ELR (cell line): ENCODE data around the gene MAGEA6.
"Not testable (repeated sequence)": the region's sequence is repeated elsewhere in the genome, so short reads cannot be mapped to it uniquely, and the experiment has no call there.

Experiments used
- DNase-seq: peaks from one replicate; pipeline ENCODE4 v3.0.0-alpha.2; 2015; ENCODE audit warnings: low read depth

MAGEA6 gene

GRCh38 chrX:152769549-152770289 lies at the start of gene MAGEA6:
Gene MAGEA6, minus strand, starts transcription at chrX:152769689. Its CDS starts 2,039 bp downstream, at chrX:152767650.
- not testable (repeated sequence) for DNase-seq

DNA sequence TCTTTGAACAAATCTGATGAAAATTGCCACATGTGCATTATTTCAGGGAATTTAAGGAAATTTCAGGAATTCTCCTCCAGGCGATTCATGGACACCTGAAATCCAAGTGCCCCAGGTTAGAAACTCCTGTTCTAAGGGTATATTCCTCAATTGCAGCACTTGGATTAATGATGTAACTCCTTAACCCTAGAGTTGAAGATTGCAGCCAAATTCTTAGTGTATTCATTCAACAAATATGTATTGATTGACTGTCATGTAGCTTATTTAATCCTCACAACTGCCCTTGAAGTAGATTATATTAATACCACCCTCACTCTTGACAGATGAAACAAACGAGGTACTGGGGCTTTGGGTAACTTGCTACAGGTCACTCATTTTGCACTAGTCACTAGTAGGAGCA lies 49.8 kb upstream of the MAGEA6 start:
- DNase-seq, result peak; percentile 38

DNA sequence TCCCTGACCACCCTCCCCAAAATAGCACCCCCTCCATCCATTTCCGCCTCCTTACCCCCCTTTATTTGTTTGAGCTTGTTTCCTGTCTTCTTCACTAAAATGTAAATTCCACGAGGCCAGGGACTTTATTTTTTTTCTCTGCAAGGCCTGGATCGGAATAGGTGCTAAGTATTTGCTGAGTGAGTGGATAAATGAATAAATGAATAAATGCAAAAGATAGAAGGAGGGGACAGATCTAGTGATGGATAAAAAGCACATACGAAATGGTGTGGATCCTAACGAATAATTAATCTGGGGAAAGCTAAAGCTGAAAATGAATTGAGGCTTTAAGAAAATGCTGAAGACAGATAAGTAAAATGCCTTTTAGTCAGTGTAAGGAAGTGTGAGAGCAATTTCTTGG lies 48.9 kb upstream of the MAGEA6 start:
- DNase-seq, result no peak

- DNase-seq, result peak; percentile 70
Measured at GRCh38 chrX:152817078-152817764, 47.7 kb upstream of the MAGEA6 start.

DNA sequence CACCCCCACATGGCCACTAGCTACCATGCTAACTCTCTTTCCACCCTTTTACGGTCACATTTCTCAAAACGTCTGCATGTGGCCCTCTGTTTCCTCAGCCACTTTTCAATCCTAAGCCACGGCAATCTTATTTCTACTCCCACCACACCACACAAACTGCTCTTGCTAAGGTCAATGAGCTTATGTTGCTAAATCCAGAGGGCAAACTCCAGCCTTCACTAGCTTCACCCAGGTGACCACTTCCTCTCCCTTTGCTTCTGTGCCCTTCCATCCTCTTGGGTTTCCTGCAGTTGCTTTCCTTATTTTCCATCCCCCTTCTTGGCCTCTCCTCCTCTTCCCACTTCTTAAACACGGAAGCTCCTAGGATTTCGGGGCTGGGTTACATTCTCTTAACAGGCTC lies 44.6 kb upstream of the MAGEA6 start:
- no peak for DNase-seq

GRCh38 chrX:152813206-152813605 lies 43.7 kb upstream of the MAGEA6 start:
- DNase-seq, result no peak

DNA sequence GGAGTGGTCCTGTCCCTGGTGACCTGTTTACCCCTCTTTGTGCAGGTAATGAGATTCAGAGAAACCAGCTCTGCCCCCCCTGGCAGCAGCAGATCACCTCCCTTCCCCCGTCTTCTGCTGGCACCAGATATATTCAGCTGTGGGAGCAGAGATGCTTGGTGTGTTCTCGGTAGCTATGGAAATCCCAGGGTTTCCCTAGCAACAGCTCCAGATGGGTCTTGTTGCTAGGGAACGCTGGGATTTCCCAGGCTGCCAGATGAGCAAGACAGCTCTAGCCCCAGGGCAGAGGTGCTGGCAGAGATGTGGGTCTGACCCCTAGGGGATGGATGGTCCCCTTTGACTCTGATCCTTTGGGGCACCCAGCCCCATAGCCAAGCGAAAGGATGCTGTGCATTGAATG lies 40.9 kb upstream of the MAGEA6 start:
- DNase-seq, result peak; percentile 33

- peak; percentile 40 for DNase-seq
Measured at GRCh38 chrX:152806035-152806434, 36.5 kb upstream of the MAGEA6 start.

GRCh38 chrX:152798945-152799344 lies 29.5 kb upstream of the MAGEA6 start:
- DNase-seq, result no peak

DNA sequence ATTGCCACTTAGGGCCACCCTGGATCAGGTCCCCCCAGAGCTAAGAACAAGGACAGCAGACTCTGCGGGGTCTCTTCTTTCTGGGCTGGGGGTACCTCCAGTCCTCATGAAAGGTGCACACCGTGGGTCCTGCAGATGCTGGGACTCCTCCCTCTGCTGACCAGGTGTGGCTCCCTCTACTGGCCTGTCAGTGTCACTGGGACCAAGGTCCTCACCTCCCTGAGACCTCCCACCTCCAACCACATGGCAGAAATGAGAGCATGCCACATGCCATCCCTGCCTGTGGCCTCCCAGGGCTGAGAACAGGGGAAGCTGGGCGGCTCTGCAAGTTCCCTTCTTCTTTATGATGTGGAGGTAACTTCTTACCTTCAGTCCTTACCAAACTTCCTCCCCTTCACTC lies 17.6 kb upstream of the MAGEA6 start:
- DNase-seq, result not testable (repeated sequence)

DNA sequence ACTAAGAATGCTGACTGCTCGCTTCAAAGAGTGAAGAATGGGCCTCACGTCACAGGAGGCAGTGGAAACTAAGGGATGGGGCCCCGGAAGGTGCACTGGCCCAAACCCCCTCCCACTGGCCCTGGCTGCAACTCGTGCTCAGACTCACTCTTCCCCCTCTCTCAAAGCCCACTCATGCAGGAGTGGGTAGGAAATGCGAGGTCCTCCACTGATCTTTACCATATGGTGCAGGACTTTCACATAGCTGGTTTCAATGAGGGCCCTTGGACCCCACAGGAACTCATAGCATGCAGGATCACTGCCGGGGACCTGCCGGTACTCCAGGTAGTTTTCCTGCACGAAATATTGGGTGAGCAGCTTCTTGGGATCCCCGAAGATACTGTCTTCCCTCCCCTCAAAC lies 2.9 kb downstream of the MAGEA6 start:
- not testable (repeated sequence) for DNase-seq

- DNase-seq, result not testable (repeated sequence)
Measured at GRCh38 chrX:152761582-152761981, 7.9 kb downstream of the MAGEA6 start.

- not testable (repeated sequence) for DNase-seq
Measured at GRCh38 chrX:152759544-152759943, 9.9 kb downstream of the MAGEA6 start.

- not testable (repeated sequence) for DNase-seq
Measured at GRCh38 chrX:152758918-152759317, 10.6 kb downstream of the MAGEA6 start, which contains the start of gene CSAG3. Gene CSAG3, plus strand, starts transcription at chrX:152759218.

- DNase-seq, result not testable (repeated sequence)
Measured at GRCh38 chrX:152754871-152755270, 14.6 kb downstream of the MAGEA6 start.

DNA sequence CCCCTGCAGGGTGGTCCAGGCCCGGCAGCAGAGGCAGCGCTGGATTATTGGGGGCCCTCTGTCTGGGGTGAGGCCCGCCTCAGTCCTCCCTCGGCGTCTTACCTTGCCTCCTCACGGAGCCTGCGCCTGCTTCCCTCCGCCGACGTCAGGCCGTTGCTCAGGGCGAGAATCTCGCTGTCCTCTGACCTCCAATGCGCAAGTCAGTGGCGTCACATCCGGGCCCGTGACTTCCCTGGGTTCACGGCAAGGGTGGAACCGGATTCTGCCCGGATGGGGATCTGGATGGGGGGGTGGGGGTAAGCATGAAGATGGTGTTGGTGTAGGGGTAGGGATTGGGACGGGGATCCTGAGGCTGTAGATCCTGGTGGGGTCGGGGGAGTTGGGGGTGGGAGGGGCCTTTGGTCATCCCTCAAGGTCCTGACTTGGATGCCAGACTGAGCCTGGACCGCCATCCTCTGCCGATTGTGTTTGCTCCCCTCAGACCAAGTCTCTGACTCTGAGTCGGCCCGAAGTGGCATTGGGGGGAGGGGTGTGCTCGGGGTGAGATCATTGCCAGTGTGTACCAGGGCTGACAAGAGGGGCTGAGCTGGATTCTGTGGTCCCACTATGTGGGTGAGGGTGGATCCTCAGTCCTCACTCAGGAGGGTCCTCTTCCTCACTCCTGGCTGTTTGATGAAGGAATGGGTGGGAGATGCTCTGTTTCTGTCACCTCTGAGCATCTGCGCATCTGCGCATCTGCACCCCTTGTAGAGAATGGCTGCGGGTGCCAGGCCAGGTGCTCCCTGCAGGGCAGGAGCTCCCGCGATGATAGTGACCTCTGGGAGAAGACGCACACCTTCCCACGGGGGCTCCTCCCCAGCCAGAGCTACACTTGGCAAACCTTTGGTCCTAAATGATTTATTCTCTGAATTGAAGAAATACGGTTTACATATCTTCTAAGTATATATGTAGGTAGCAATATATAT lies 15.5 kb downstream of the MAGEA6 start, which contains the start of gene MAGEA2:
MAGEA2 (minus strand) TSS at position 157 of the 965 bp plus-strand sequence. CDS start 2,479 bp downstream, outside the sequence.
- not testable (repeated sequence) for DNase-seq

GRCh38 chrX:152738560-152738959 lies 30.9 kb downstream of the MAGEA6 start:
- DNase-seq, result no peak

- not testable (repeated sequence) for DNase-seq
Measured at GRCh38 chrX:152736528-152736927, 33.0 kb downstream of the MAGEA6 start.

DNA sequence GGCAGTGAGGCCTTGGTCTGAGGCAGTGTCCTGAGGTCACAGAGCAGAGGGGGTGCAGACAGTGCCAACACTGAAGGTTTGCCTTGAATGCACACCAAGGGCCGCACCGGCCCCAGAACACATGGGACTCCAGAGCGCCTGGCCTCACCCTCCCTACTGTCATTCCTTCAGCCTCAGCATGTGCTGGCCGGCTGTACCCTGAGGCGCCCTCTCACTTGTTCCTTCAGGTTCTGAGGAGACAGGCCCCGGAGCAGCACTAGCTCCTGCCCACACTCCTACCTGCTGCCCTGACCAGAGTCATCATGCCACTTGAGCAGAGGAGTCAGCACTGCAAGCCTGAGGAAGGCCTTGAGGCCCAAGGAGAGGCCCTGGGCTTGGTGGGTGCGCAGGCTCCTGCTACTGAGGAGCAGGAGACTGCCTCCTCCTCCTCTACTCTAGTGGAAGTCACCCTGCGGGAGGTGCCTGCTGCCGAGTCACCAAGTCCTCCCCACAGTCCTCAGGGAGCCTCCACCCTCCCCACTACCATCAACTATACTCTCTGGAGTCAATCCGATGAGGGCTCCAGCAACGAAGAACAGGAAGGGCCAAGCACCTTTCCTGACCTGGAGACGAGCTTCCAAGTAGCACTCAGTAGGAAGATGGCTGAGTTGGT lies 33.5 kb downstream of the MAGEA6 start:
- DNase-seq, result no peak

DNA sequence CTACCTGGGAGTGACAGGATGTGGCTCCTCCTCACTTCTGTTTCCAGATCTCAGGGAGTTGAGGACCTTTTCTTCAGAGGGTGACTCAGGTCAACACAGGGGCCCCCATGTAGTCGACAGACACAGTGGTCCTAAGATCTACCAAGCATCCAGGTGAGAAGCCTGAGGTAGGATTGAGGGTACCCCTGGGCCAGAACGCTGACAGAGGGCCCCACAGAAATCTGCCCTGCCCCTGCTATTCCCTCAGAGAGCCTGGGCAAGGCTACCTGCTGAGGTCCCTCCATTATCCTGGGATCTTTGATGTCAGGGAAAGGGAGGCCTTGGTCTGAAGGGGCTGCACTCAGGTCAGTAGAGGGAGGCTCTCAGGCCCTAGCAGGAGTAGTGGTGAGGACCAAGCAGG lies 34.4 kb downstream of the MAGEA6 start:
- DNase-seq, result no peak

DNA sequence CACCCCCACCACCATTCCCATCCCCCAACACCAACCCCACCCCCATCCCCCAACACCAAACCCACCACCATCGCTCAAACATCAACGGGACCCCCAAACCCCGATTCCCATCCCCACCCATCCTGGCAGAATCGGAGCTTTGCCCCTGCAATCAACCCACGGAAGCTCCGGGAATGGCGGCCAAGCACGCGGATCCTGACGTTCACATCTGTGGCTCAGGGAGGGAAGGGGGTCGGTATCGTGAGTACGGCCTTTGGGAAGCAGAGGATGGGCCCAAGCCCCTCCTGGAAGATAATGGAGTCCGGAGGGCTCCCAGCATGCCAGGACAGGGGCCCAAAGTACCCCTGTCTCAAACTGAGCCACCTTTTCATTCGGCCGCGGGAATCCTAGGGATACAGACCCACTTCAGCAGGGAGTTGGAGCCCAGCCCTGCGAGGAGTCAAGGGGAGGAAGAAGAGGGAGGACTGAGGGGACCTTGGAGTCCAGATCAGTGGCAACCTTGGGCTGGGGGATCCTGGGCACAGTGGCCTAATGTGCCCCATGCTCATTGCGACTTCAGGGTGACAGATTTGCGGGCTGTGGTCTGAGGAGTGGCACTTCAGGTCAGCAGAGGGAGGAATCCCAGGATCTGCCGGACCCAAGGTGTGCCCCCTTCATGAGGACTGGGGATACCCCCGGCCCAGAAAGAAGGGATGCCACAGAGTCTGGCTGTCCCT lies 35.2 kb downstream of the MAGEA6 start:
- DNase-seq, result not testable (repeated sequence)
